WTC11 (cell line): ENCODE data around the gene METTL9.

Source experiments
- CTCF ChIP-seq: fragments of 200-600 bp; IDR thresholded peaks from 2 replicates; pipeline ENCODE4 v1.8.0; 2022; ENCODE audit warnings: antibody characterized with exemption
- GABPB1 ChIP-seq: sonication (generic); formaldehyde crosslinking; IDR thresholded peaks from 2 replicates; pipeline ENCODE4 v1.8.1; 2023; ENCODE audit warnings: mild to moderate bottlenecking, missing genetic modification reagents
- KAT7 ChIP-seq: sonication (generic); formaldehyde crosslinking; IDR thresholded peaks from 2 replicates; pipeline ENCODE4 v1.8.1; 2023; ENCODE audit warnings: missing genetic modification reagents, mild to moderate bottlenecking, borderline replicate concordance
- MXD4 ChIP-seq: fragments of 250-450 bp; sonication (Bioruptor Pico); IDR thresholded peaks from 2 replicates; pipeline ENCODE4 v1.8.0; 2021; ENCODE audit warnings: mild to moderate bottlenecking, moderate library complexity, borderline replicate concordance
- TEAD4 ChIP-seq: sonication (generic); formaldehyde crosslinking; IDR thresholded peaks from 2 replicates; pipeline ENCODE4 v1.8.0; 2022; ENCODE audit warnings: mild to moderate bottlenecking, missing genetic modification reagents
- USF2 ChIP-seq: sonication (generic); formaldehyde crosslinking; IDR thresholded peaks from 2 replicates; pipeline ENCODE4 v1.8.1; 2023; ENCODE audit warnings: mild to moderate bottlenecking, missing genetic modification reagents, moderate library complexity
- TF ChIP-seq, protein P1 (sequence below): sonication (generic); formaldehyde crosslinking; IDR thresholded peaks from 2 replicates; pipeline ENCODE4 v1.8.0; 2023; ENCODE audit warnings: missing genetic modification reagents

GRCh38 chr16:21697032-21697431 lies 97.7 kb downstream of the METTL9 start:
- TF ChIP-seq MXD4 (CRISPR knock-in tag) (no peak), CTCF (no peak), KAT7 (CRISPR knock-in tag) (no peak), USF2 (CRISPR knock-in tag) (no peak), GABPB1 (CRISPR knock-in tag) (no peak), TEAD4 (CRISPR knock-in tag) (no peak)
- TF ChIP-seq, protein P1, sequence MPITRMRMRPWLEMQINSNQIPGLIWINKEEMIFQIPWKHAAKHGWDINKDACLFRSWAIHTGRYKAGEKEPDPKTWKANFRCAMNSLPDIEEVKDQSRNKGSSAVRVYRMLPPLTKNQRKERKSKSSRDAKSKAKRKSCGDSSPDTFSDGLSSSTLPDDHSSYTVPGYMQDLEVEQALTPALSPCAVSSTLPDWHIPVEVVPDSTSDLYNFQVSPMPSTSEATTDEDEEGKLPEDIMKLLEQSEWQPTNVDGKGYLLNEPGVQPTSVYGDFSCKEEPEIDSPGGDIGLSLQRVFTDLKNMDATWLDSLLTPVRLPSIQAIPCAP (CRISPR knock-in tag): no peak
